ENCODE measurements around the gene MAD1L1. TPM values are rescaled to one million over a fixed set of nuclear protein-coding genes. Genes with fewer than 3 reads are reported as not detected.

MAD1L1 gene
- total RNA-seq, 2 experiments from 2014 or later: 58.3 to 65.3 TPM

DNA sequence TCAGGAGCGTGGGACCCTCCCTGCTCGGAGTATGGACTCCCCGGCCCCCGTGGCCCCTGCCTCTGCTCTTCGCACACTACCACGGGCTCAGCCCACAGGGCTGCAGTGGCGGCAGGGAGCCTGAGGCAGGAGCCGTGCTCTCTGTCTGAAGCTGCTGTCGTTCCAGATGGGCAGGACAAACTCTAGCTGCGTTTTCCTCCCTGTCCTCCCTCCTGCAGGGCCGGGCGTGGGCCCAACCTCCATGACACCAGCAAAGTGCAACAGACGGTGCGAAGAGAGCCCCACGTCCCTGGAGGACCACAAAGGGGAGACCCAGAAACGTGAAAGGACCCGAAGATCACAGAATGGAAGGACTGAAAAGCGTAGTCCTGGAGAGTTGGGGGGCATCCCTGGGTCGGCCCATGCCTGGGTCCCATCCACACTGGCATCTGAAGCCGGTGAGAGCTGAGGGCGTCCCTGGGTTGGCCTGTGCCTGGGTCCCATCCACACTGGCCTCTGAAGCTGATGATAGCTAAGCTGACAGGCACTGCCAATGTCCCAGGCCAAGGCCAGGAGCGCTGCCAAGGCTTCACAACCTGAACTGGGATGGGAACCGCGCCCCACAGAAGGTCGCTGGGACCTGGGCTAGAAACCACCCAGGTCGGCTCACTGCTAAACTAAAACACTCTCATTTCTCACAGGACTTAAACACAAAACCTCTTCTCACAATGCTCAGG is 267.0 kb downstream of the MAD1L1 start:
- Histone ChIP-seq H3K27ac (ENCODE audit: low read depth, low read length, poor library complexity, severe bottlenecking) (no peak overlapping the region), H2AFZ (ENCODE audit: low read length) (no peak overlapping the region), H3K79me2 (ENCODE audit: insufficient read depth, low read depth, low read length) (no peaks in the 10 kb centered on the region), H3K4me2 (ENCODE audit: low read length) (no peak overlapping the region), H3K36me3 (ENCODE audit: insufficient read depth, low read length) (peaks cover 20% of the 10 kb centered on the region), H3K4me3 (ENCODE audit: low read depth, low read length, poor library complexity, severe bottlenecking) (no peak overlapping the region), H3K9me2 (ENCODE audit: insufficient read depth, low read length) (no peaks in the 10 kb centered on the region), H3K9me3 (ENCODE audit: low read length) (no peaks in the 10 kb centered on the region), H3K4me1 (ENCODE audit: insufficient read depth, low read length, poor library complexity, severe bottlenecking) (no peaks in the 10 kb centered on the region), H4K20me1 (ENCODE audit: insufficient read depth, low read length) (no peaks in the 10 kb centered on the region)
- CTCF ChIA-PET (ENCODE audit: unreplicated experiment): no interaction called here
- DNase-seq (ENCODE audit: low spot score): no peak
- POLR2A ChIA-PET: interaction anchor here (0.6 kb wide), 2 partner anchors 83 to 194 kb away, joined by 3 read pairs; no protein-coding TSS in a partner anchor
- intact Hi-C loops (cut with micrococcal nuclease; ENCODE audit: unreplicated experiment): no loop called here
- TF ChIP-seq EZH2phosphoT487 (IDR thresholded peaks at IDR 0.05; ENCODE audit: borderline replicate concordance, low read depth, low read length): no peak
- TF ChIP-seq, protein P1, sequence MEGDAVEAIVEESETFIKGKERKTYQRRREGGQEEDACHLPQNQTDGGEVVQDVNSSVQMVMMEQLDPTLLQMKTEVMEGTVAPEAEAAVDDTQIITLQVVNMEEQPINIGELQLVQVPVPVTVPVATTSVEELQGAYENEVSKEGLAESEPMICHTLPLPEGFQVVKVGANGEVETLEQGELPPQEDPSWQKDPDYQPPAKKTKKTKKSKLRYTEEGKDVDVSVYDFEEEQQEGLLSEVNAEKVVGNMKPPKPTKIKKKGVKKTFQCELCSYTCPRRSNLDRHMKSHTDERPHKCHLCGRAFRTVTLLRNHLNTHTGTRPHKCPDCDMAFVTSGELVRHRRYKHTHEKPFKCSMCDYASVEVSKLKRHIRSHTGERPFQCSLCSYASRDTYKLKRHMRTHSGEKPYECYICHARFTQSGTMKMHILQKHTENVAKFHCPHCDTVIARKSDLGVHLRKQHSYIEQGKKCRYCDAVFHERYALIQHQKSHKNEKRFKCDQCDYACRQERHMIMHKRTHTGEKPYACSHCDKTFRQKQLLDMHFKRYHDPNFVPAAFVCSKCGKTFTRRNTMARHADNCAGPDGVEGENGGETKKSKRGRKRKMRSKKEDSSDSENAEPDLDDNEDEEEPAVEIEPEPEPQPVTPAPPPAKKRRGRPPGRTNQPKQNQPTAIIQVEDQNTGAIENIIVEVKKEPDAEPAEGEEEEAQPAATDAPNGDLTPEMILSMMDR (conservative IDR thresholded peaks at IDR 0.05; ENCODE audit: low read length): no peak
- no TSS peak for BruUV-seq (replicated peaks)

DNA sequence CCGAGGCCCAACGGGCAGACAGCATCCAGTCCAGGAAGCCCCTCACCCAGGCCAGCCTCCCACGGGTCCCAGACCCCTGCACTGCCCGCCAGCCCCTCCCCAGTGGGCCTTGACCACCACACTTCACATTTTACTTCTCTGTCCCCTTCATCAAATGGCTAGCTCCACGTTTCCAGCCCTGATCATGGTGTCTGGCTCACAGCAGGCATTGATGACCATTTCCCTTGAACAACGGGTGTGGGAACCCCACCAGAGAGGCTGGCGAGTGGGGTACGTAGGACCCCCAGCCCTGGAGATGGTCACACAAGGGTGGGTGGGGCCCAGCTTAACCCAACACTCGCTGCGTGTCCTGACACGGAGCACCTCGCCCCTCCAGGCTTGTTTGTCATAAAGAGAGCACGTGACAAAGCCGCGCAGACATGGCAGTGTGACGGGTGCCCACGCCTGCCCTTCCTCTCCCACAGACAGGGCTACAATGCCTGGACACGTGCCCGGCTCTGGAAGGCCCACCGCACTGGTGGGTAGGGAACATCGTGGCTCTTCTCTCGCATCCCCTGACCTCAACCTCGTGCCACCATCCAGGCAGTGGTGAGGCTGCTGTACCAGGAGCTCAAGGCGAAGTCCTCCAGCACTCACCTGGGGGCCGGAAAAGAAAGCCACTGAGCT is 267.7 kb downstream of the MAD1L1 start:
- H3K4me1 ChIP-seq (ENCODE audit: insufficient read depth, low read length, poor library complexity, severe bottlenecking): no peaks in the 10 kb centered on the region
- H3K9me2 ChIP-seq (ENCODE audit: insufficient read depth, low read length): no peaks in the 10 kb centered on the region
- H3K4me2 ChIP-seq (ENCODE audit: low read length): no peak overlapping the region
- intact Hi-C loops (cut with micrococcal nuclease; ENCODE audit: unreplicated experiment): no loop called here
- no peak for DNase-seq (ENCODE audit: low spot score)
- H3K27ac ChIP-seq (ENCODE audit: low read depth, low read length, poor library complexity, severe bottlenecking): no peak overlapping the region
- no peaks in the 10 kb centered on the region for H4K20me1 ChIP-seq (ENCODE audit: insufficient read depth, low read length)
- ChIA-PET CTCF (ENCODE audit: unreplicated experiment) (no interaction called here), POLR2A (interaction anchor here (0.6 to 0.9 kb wide), 2 partner anchors 195 to 296 kb away, joined by 3 read pairs; no protein-coding TSS in a partner anchor)
- no peak overlapping the region for H2AFZ ChIP-seq (ENCODE audit: low read length)
- H3K79me2 ChIP-seq (ENCODE audit: insufficient read depth, low read depth, low read length): no peaks in the 10 kb centered on the region
- peaks cover 20% of the 10 kb centered on the region for H3K36me3 ChIP-seq (ENCODE audit: insufficient read depth, low read length)
- TF ChIP-seq, protein P1 (conservative IDR thresholded peaks at IDR 0.05; ENCODE audit: low read length): no peak
- no peak for TF ChIP-seq EZH2phosphoT487 (IDR thresholded peaks at IDR 0.05; ENCODE audit: borderline replicate concordance, low read depth, low read length)
- H3K9me3 ChIP-seq (ENCODE audit: low read length): no peaks in the 10 kb centered on the region
- no TSS peak for BruUV-seq (replicated peaks)
- H3K4me3 ChIP-seq (ENCODE audit: low read depth, low read length, poor library complexity, severe bottlenecking): no peak overlapping the region

Data from OCI-LY7 (cell line).